ENCODE data around the gene MIER2. TPM values are rescaled to one million over a fixed set of nuclear protein-coding genes. Genes with fewer than 3 reads are reported as not detected.

The MIER2 gene
- total RNA-seq, 1 donor: 10.5 TPM

DNA sequence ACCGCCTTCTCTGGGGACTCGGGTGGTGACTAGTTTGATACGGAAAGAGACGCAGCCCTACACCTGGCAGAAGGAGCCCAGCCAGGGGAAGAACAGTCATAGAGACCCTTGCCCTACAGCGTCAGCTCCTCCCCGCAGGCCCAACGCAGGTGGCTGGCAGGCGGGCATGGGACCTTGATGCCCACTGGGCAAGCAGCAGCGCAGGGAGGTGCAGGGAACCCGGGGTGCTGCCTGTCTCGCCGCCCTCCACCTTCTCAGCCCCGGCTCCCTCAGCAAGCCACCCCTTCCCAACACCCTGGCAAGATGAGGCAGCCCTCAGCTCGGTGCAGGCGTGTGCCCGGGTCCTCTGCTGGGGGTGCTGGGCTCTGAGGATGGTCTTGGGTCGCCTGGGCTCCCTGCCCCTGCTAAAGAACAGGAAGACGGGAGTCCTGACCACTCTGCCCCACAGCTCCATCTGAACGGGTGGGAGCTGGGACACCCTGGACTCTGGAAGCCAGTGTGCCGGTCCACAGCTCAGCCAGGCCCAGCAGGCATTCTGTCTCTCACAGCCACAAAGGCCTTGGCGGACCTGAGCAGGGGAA is 9.0 kb downstream of the MIER2 start:
- DNase-seq (ENCODE audit: low read depth in 2 of 3, low spot score in 2 of 3): no peak

DNA sequence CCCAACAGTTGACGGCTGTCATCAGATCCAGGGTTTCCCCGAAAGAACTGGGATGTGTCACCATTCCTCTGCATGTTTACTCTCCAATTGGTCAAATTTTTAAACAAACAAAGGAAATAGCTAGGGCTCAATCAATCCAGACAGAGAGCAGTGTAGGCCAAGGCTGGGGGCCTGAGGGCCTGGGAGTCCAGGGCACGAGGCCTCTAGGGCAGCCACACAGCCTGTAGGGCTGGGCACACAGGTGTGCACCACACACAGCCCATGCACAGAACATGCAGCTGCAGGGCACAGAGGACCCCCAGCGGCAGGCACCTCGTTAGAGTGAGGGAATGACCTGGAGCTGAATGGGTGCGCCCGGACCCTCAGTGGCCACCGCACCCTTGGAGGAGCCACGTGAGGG is 9.5 kb downstream of the MIER2 start:
- no peak for DNase-seq (ENCODE audit: low read depth in 2 of 3, low spot score in 2 of 3)

DNA sequence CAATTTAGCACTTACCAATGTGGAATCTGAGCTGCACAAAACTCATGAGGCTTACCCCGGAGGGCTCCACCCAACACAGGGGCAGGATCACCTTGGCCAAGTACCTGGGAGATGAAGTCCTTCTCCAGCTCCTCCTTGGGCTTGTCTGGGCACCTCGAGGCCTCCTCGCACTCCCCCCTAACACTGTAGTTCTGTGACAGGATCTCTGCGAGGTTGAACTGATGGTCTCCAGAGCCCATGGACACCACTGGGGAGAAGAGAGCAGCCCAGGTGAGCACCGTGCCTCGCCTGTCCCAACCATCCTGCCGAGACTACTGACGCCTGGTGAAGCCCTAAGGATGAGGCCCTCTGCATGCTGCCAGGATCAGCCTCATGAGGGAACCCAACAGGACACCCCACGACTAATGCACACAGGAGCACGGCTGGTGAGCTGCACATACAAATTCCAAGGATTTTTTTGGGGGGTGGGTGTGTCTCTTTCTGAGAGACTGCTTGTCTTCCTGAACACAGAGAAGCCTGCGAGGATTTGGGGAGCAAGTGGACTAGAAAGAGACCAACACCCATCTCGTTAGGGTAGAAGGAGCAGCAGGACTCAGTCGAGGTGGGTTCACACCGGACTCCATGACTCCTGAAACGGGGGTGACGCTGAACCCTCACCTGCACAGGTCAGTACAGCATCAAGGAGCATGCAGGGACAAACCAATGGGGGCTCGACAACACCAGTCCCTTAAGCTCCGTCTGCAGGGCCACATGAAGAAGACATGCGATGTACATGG is 10.1 kb downstream of the MIER2 start:
- DNase-seq (ENCODE audit: low read depth in 2 of 3, low spot score in 2 of 3): no peak

DNA sequence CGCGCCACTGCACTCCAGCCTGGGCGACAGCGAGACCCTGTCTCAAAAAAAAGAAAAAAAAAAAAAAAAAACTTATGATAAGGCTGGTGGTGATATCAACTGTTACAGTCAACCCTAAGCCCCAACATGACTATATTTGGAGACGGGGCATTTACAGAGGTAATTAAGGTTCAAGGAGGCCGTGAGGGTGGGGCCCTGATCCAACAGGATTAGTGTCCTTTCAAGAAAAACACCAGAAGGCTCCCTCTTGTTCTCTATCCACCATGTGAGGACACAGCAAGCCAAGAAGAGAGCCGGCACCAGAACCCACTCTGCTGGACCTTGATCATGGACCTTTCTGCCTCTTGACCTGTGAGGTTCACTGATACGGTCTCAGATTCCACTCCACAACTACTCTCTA is 14.1 kb downstream of the MIER2 start:
- no peak for DNase-seq (ENCODE audit: low read depth in 2 of 3, low spot score in 2 of 3)

DNA sequence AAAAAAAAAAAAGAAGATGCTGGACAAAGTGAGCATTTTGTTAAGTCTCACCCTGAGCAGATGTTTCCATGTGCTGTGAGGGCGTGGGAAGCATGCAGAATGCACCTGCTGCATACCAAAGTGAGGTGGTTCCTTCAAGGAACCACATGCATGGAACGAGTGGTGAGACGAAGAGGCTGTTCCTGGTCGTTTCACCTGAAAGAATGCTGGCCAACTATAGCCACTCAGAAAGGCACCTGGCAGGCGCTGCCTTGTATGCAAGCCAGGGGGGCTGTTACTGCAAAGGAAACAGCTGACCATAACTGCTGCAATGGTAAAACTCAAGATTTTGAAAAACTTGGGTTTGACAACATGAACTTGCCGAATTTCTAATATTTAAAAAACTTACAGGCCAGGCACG is 14.7 kb downstream of the MIER2 start:
- no peak for DNase-seq (ENCODE audit: low read depth in 2 of 3, low spot score in 2 of 3)

DNA sequence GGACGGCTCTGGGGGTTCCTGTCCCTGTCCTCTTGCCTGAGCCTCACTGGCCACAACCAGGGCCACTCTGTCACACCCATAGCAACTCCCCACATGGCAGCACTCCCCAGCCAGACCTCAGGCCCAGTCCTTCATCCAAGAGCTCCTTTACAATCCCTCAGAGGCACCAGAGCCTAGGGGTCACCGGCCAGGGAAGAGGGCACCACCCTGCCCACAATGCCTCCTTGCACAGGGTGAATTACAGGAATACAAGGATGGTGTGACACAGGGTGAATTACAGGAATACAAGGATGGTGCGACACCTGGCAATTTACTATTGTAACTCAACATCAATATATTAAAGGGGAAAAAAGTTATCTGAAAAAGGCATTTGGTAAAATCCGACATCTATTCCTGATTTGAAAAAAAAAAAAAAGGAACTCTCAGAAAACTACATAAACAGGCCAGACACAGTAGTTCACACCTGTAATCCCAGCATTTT is 16.5 kb downstream of the MIER2 start:
- DNase-seq (ENCODE audit: low read depth in 2 of 3, low spot score in 2 of 3): peak in 2 of 3 donors; percentile 15 to 48

DNA sequence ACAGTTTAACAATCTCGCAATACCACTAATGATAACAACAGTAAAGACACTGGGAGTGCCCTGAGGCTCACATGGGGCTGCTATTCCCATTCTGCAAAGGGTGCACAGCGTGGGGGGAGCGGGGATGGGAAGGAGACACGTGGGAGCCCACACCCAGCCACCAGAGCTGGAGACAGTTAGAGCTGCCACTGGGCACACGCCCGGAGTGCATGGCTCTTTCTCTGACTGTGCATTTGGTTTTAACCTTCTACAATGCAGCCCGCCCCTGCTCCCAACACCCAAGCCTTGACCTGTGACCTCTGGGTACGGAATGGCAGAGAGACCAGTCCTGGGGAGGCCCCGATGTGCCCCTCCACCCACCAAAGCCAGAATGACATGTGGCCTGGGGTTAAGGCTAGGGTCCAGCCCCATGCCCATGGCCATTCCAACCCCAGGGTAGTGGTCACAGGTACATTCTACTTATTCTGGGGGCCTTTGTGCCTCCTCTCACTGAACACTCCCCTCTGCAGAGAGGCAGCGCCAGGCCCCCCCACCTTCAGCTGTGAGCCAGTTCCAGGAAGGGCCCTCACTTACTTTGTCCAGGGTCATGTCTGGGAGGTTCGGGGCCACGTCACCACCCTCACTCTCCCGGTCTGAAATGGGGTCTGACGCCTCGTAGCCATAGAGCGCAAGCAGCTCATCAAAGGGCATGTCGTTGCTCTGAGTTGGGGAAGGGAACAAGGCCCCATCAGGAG is 17.1 kb downstream of the MIER2 start:
- DNase-seq (ENCODE audit: low read depth in 2 of 3, low spot score in 2 of 3): no peak

DNA sequence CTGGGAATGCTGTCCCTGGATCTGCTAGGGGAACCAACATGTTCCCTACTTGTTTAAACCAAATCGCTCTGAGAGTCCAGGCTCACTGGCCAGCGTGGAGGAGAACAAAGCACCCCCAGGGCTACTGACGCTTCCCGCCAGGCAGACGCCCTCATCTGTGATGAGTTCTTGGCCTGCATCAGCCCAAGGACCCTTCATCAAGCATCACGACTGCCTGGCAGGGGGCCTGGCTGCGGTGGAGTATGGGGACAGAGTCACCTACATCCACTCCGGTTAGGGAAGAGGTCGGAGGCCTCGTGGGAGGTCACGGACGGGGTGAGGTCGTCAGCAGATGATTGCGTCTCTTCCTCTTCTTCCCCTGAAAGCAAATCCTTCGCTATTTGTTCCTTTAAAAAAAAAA is 17.7 kb downstream of the MIER2 start:
- DNase-seq (ENCODE audit: low read depth in 2 of 3, low spot score in 2 of 3): no peak

DNA sequence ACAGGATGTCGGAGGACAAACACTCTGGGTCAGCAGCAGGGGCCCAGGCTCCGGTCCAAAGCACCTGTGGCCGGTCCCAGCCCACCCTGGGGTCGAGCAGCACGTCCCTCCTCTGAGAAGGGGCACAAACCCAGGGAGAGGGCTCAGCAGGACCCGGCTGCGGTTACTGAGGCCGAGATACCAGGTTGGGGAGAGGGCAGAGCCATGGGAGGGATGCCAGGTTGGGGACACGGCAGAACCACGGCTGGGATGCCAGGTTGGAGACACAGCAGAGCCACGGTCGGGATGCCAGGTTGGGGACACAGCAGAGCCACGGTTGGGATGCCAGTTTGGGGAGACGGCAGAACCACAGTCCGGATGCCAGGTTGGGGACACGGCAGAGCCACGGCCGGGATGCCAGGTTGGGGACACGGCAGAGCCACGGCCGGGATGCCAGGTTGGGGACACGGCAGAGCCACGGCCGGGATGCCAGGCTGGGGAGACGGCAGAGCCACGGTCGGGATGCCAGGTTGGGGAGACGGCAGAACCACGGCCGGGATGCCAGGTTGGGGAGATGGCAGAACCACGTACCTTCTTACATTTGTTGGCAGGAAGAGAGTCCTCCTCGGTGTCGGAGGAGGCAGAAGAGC is 18.5 kb downstream of the MIER2 start:
- no peak for DNase-seq (ENCODE audit: low read depth in 2 of 3, low spot score in 2 of 3)

DNA sequence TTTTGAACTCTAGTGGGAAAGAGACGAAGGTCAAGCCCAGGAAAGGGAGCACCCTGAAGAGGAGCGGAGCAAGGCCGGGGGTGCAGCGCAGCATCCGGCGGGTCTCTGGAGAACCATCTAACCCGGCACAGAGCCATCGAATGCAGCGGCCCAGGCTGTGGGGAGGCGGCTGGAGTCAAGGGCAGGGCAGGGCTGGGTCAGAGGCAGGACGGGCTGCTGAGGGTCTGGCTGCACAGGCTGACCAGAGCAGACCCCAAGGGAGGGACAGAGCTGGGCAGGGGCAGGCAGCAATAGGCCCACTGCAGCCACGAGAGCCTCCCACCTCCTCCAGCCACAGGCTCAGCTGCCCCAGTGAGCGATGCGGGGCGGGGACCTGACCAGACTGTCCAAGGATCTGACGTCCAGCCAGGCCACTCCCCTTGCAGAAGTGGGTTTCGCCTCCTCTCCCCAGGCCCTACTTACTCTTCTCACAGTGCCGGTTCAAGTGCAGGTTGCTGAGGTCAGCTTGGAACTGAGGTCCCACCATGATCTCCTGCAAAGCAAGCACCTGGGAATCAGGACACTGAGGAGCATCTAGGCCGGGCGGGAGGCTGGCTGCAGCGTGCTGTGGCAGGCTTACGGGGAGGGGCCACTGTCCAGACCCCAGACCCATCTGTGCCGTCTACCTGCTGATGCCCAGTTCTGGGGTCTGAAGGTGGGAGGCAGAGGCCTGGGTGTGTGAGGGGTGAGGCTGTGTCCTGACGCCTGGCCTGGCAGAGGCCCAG is 19.2 kb downstream of the MIER2 start:
- no peak for DNase-seq (ENCODE audit: low read depth in 2 of 3, low spot score in 2 of 3)

DNA sequence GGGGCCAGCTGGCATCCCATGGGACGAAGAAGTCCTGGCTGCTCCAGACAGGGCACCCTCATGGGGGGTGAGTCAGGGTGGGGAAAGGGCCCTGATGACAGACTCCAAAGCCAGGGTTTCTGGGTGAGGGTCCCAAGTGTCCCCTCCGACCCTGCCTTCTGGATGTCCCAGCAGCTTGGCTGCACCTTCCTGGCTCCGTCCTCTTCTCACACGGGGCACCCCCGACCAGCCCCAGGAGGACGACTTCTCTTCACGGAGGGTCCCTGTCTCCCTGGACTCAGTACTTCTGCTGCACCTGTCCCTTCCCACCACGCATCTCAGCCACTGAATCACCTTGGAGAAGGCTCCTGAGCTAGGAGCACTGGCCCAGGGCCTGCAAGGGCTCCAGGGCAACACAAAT is 19.9 kb downstream of the MIER2 start:
- DNase-seq (ENCODE audit: low read depth in 2 of 3, low spot score in 2 of 3): no peak

DNA sequence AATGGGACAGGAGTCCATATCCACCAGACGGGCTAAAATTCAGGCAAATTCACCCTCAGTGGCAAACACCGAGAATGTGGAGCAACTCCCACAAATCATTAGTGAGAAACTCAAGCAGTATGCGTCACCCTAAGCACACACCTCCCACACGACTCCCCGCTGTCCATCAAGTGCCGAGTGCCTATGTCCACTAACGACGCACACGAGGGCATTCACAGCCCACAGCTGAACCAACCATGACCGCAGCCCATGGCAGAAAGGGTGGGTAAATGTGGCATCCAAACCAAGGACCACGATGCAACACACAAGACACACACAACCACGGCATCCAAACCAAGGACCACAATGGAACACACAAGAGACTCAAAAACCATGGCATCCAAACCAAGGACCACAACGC is 22.0 kb downstream of the MIER2 start:
- no peak for DNase-seq (ENCODE audit: low read depth in 2 of 3, low spot score in 2 of 3)

DNA sequence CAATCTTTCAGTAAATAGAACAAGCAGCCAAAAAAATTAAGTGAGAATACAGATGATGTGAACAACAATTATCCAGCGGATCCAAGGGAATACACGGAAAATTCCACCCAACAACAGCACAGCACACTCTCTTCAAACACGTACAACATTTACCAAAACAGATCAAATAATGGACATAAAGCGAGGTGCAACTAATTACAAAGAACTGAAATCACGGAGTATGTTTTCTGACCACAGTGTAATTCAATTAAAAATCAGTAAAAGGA is 26.2 kb downstream of the MIER2 start:
- DNase-seq (ENCODE audit: low read depth in 2 of 3, low spot score in 2 of 3): no peak

DNA sequence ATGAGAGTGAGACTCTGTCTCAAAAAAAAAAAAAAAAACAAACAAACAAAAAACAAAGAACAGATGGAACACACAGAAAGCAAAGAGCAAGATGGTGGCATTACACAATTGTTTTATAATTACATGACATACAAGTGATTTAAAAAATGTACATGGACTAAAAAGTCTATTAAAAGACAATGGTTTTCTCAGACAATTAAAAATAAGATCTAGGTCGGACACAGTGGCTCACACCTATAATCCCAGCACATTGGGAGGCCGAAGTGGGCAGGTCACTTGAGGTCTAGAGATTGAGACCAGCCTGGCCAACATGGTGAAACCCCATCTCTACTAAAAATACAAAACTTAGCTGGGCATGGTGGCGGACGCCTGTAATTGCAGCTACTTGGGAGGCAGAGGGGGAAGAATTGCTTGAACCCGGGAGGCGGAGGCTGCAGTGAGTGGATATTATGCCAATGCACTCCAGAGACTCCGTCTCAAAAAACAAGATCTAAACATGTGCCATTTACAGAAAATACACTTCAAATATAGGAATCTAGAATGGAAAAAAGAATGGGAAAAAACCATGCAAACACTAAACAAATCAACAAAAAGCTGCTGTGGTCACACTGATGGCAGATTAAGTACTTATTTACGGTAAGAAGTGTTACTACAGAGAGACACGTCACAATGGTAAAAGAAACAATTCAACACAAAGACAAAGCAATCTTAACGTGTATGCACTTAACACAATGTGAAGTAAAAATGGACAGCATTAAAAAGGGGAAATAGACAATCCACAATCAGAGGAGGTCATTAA is 26.7 kb downstream of the MIER2 start:
- DNase-seq (ENCODE audit: low read depth in 2 of 3, low spot score in 2 of 3): no peak

DNA sequence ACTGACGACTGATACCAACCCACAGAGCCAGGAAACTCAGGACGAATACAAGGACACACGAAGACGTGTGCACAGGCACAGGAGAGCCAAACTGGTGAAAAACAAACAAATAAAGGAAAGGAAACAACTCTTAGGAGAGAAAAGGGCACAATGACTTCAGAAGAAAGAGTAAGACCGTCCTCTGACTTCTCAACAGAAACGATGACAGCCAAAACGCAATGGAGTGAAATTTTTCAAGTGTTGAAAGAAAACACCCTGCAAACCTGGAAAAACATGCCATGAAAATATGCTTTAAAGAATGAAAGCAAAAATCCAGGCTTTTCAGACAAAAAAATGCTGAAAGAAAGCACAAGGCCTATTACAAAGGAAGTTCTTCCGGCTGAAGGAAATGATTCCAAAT is 28.8 kb downstream of the MIER2 start:
- DNase-seq (ENCODE audit: low read depth in 2 of 3, low spot score in 2 of 3): no peak

DNA sequence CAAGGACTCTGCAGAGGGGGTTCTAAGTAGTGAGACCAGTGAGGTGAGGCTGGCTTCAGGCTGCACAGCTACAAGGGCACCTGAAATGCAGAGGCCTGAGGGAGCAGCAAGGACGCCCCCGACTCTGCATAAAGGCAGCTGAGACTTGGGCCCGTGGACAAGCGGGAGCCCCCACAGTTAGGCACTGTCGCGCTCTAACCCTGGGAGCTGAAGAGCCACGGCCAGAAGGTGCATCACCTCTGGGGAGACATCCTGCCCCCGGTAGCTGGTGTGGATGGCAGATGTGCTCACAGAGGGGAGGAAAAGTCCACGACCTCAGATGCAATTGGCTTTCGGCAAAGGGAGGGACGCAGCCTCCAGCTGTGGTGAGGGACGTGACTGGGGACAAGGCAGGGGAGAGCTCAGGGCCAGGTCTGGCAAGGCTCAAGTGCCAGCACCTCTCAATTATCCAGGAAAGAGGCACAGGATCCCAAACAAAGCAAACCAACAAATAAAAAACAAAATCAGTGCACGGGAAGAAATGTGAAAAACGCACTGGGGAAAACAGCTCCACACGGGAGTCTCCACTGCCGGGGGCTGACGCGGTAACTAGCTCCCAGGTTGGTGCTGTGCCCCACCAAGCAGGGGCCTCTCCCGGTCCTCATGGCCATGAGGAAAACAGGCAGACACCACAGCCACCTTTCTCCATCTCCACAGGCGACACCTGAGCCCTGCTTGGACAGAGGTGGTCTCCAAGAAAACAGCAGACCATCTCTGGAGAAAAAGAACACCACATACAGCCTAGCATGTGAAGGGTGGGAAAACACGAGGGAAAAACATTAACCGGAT is 30.4 kb downstream of the MIER2 start:
- DNase-seq (ENCODE audit: low read depth in 2 of 3, low spot score in 2 of 3): no peak

DNA sequence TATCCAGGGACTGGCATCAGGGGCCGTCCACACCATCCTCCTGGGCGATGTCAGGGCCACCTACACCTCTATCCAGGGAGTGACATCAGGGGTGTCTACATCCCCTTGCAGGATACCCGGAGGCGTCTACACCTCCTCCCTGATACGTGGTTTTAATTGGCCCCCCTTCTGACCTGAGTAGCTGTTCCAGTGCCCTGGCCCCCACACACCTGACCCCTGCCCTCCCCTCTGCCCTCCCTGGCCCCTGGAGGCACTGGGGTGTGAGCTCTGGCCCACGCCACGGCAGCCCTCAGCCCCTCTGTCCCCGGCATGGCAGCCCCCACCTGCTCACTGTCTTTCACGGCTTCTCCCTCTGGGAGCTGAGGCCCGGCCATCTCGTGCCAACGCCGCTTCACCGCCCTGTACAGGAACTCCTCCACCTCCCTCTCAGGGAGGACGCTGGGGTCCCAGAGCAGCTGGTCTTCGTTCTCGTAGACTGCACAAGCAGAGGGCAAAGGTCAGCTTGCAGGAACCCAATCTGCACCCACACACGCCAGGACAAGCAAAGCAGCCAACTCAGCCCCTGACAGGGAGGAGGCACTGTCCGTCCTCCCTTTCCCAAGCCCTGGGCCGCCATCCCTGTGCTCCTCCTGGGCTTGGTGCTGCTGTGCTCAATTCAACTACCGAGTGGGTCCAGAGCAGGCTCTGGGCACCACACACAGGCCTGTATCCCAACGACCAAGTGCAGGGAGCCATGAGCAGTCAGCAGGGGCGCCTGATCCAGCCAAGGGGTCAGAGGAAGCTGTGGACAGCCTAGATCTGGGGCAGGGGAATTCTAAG is 31.2 kb downstream of the MIER2 start:
- DNase-seq (ENCODE audit: low read depth in 2 of 3, low spot score in 2 of 3): no peak

DNA sequence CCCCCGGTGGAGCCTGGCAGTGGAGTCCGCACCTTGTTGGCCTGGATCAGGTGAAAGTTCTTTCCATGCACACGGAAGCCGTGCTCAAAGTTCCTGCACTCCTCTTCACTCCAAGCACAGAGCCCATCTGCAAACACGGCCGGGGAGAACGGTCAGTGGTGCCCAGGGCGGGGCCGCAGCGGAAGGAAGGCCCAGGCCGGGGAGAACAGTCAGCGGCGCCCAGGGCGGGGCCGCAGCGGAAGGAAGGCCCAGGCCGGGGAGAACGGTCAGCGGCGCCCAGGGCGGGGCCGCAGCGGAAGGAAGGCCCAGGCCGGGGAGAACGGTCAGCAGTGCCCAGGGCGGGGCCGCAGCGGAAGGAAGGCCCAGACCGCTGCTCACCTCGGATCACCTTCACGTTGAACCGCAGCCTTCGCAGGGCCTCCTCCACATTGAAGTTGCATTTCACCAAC is 32.8 kb downstream of the MIER2 start:
- DNase-seq (ENCODE audit: low read depth in 2 of 3, low spot score in 2 of 3): no peak
